Peyer's patch (tissue), 4 donors: ENCODE results near the gene LNX2. TPM values are rescaled to one million over a fixed set of nuclear protein-coding genes. Genes with fewer than 3 reads are reported as not detected.

Experiments
- DNase-seq, 3 donors: peaks; one replicate each; pipeline ENCODE4 v3.0.0-alpha.2; 2017 to 2019
- H3K27ac ChIP-seq, 4 donors: fragments of 200-600 bp; sonication (generic); one replicate each; pipeline ENCODE4 v1.5.1; 2016 to 2019
- H3K27me3 ChIP-seq, 2 donors: fragments of 200-600 bp; sonication (generic); one replicate each; pipeline ENCODE4 v1.5.1; 2019
- H3K36me3 ChIP-seq, 3 donors: fragments of 200-600 bp; sonication (generic); one replicate each; pipeline ENCODE4 v1.5.1; 2016 to 2019
- H3K4me1 ChIP-seq, 4 donors: fragments of 200-600 bp; sonication (generic); one replicate each; pipeline ENCODE4 v1.5.1; 2016 to 2019
- H3K4me3 ChIP-seq, 4 donors: fragments of 200-600 bp; sonication (generic); 1 replicate in 3 of 4; 2 replicates in 1 of 4; pipeline ENCODE4 v1.5.1; 2016 to 2019; ENCODE audit warnings: mild to moderate bottlenecking in 1 of 4
- H3K9me3 ChIP-seq, 4 donors: fragments of 200-600 bp; sonication (generic); one replicate each; pipeline ENCODE4 v1.5.1; 2016 to 2019; ENCODE audit warnings: mild to moderate bottlenecking in 1 of 4
- CTCF ChIP-seq, 6 experiments: fragments of 450-650 bp in 4 of 6; fragments of 200-600 bp in 2 of 6; sonication (generic) in 1 of 6; IDR thresholded peaks; one replicate each; pipeline ENCODE4 v1.5.1; 2017 to 2019; ENCODE audit warnings: antibody characterized with exemption in 6 of 6, mild to moderate bottlenecking in 3 of 6, moderate library complexity in 1 of 6
- POLR2A ChIP-seq, 2 donors: fragments of 450-650 bp; IDR thresholded peaks; one replicate each; pipeline ENCODE4 v1.5.1; 2017; ENCODE audit warnings: antibody characterized with exemption in 2 of 2, mild to moderate bottlenecking in 2 of 2, moderate library complexity in 2 of 2
- total RNA-seq, 4 donors: library from RNA; depleted of rRNA; stranded (reverse); fragments of >200 nt; gene quantifications; one replicate each; pipeline ENCODE4 v1.1.0, GENCODE V29; 2016

LNX2 gene
- total RNA-seq, 4 donors from 2014 or later = 12.4 to 39.6 (median 25.6) TPM

GRCh38 chr13:27613628-27614027, 6.7 kb downstream of the LNX2 start:
- Histone ChIP-seq H3K27me3 (no peaks in the 10 kb centered on the region), H3K36me3 (peaks cover 0 to 6% (median 0%) of the 10 kb centered on the region in 3 donors), H3K9me3 (no peaks in the 10 kb centered on the region), H3K4me3 (peak overlapping the region in 1 of 4 donors; percentile 11), H3K27ac (peak overlapping the region in 1 of 4 donors; percentile 60), H3K4me1 (peaks cover 0 to 3% (median under 1%) of the 10 kb centered on the region in 4 donors)
- no peak for DNase-seq
- no peak for TF ChIP-seq CTCF (IDR thresholded peaks at IDR 0.05)
- no peak for TF ChIP-seq POLR2A (IDR thresholded peaks at IDR 0.05)

GRCh38 chr13:27607125-27607524, 13.2 kb downstream of the LNX2 start:
- Histone ChIP-seq H3K36me3 (no peaks in the 10 kb centered on the region), H3K27me3 (no peaks in the 10 kb centered on the region), H3K4me3 (no peak overlapping the region), H3K4me1 (peaks cover 0 to 24% (median 0%) of the 10 kb centered on the region in 4 donors), H3K9me3 (no peaks in the 10 kb centered on the region), H3K27ac (peak overlapping the region in 1 of 4 donors; percentile 55)
- TF ChIP-seq POLR2A (IDR thresholded peaks at IDR 0.05) (no peak), CTCF (IDR thresholded peaks at IDR 0.05) (no peak)
- peak in 1 of 3 donors; percentile 65 for DNase-seq

- Histone ChIP-seq H3K4me1 (peaks cover 0 to 24% (median 0%) of the 10 kb centered on the region in 4 donors), H3K36me3 (no peaks in the 10 kb centered on the region), H3K27me3 (no peaks in the 10 kb centered on the region), H3K4me3 (no peak overlapping the region), H3K27ac (no peak overlapping the region), H3K9me3 (no peaks in the 10 kb centered on the region)
- no peak for DNase-seq
- no peak for TF ChIP-seq CTCF (IDR thresholded peaks at IDR 0.05)
- TF ChIP-seq POLR2A (IDR thresholded peaks at IDR 0.05) = no peak
These were observed 14.6 kb downstream of the LNX2 start for GRCh38 chr13:27605610-27606200.

GRCh38 chr13:27605099-27605498, 15.2 kb downstream of the LNX2 start:
- Histone ChIP-seq H3K4me1 (peaks cover 0 to 24% (median 0%) of the 10 kb centered on the region in 4 donors), H3K36me3 (no peaks in the 10 kb centered on the region), H3K4me3 (no peak overlapping the region), H3K27me3 (no peaks in the 10 kb centered on the region), H3K9me3 (no peaks in the 10 kb centered on the region), H3K27ac (no peak overlapping the region)
- DNase-seq = no peak
- no peak for TF ChIP-seq POLR2A (IDR thresholded peaks at IDR 0.05)
- no peak for TF ChIP-seq CTCF (IDR thresholded peaks at IDR 0.05)

GRCh38 chr13:27601803-27602202, 18.5 kb downstream of the LNX2 start:
- no peak overlapping the region for H3K4me3 ChIP-seq
- peaks cover 0 to 10% (median 0%) of the 10 kb centered on the region in 4 donors for H3K4me1 ChIP-seq
- H3K27me3 ChIP-seq = no peaks in the 10 kb centered on the region
- DNase-seq = no peak
- H3K36me3 ChIP-seq = no peaks in the 10 kb centered on the region
- no peak overlapping the region for H3K27ac ChIP-seq
- TF ChIP-seq CTCF (IDR thresholded peaks at IDR 0.05) (no peak), POLR2A (IDR thresholded peaks at IDR 0.05) (no peak)
- no peaks in the 10 kb centered on the region for H3K9me3 ChIP-seq
